ENCODE data around the gene LDB3.

LDB3 gene

GRCh38 chr10:86671985-86672710 is 3.8 kb downstream of the LDB3 start:
- Histone ChIP-seq H3K4me3 (peak overlapping the region; percentile 51 to 61), H3K27ac (peak overlapping the region; percentile 81 to 89), H3K9me3 (no peaks in the 10 kb centered on the region), H3K36me3 (no peaks in the 10 kb centered on the region), H3K27me3 (no peaks in the 10 kb centered on the region), H3K4me1 (peaks cover 0 to 93% (median 81%) of the 10 kb centered on the region in 4 donors)
- peak; percentile 39 to 88 for DNase-seq
- TF ChIP-seq, protein P1, sequence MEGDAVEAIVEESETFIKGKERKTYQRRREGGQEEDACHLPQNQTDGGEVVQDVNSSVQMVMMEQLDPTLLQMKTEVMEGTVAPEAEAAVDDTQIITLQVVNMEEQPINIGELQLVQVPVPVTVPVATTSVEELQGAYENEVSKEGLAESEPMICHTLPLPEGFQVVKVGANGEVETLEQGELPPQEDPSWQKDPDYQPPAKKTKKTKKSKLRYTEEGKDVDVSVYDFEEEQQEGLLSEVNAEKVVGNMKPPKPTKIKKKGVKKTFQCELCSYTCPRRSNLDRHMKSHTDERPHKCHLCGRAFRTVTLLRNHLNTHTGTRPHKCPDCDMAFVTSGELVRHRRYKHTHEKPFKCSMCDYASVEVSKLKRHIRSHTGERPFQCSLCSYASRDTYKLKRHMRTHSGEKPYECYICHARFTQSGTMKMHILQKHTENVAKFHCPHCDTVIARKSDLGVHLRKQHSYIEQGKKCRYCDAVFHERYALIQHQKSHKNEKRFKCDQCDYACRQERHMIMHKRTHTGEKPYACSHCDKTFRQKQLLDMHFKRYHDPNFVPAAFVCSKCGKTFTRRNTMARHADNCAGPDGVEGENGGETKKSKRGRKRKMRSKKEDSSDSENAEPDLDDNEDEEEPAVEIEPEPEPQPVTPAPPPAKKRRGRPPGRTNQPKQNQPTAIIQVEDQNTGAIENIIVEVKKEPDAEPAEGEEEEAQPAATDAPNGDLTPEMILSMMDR (IDR thresholded peaks at IDR 0.05): no peak
- intact Hi-C loops (cut with DNase I; ENCODE audit: low total_unique reads): no loop called here

DNA sequence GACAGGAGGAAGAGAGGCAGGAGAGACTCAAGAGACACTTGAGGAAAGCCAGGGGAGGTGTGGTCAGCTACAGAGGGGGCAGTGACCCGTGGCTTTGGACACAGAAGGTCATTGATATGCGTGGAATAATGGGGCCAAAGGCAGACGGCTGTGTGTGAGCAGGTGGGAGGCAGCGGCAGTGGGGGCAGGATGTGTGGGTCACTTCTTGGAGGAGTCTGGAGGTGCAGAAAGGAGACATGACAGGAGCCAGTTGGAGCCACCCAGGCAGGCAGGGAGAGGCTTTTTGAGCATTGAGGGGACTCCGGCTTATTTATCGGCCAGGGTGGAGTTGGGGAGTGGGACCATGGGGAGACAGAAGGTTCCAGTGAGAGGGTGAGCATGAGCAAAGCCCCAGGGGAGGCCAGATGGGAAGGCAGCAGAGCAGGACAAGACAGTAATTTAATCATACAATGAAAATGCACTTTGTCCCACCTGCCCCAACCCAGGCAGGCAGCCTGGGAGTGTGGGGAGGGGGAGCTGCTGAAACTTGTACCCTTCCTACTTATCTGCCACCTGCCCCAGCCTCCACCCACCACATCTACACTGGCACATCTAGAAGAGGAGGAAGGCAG is 5.0 kb downstream of the LDB3 start:
- DNase-seq: no peak
- peak overlapping the region; percentile 51 to 61 for H3K4me3 ChIP-seq
- H3K9me3 ChIP-seq: no peaks in the 10 kb centered on the region
- H3K27ac ChIP-seq: peak overlapping the region; percentile 81 to 89
- TF ChIP-seq, protein P1 (IDR thresholded peaks at IDR 0.05): no peak
- intact Hi-C loops (cut with DNase I; ENCODE audit: low total_unique reads): no loop called here
- no peaks in the 10 kb centered on the region for H3K36me3 ChIP-seq
- H3K4me1 ChIP-seq: peaks cover 0 to 95% (median 75%) of the 10 kb centered on the region in 4 donors
- H3K27me3 ChIP-seq: no peaks in the 10 kb centered on the region

DNA sequence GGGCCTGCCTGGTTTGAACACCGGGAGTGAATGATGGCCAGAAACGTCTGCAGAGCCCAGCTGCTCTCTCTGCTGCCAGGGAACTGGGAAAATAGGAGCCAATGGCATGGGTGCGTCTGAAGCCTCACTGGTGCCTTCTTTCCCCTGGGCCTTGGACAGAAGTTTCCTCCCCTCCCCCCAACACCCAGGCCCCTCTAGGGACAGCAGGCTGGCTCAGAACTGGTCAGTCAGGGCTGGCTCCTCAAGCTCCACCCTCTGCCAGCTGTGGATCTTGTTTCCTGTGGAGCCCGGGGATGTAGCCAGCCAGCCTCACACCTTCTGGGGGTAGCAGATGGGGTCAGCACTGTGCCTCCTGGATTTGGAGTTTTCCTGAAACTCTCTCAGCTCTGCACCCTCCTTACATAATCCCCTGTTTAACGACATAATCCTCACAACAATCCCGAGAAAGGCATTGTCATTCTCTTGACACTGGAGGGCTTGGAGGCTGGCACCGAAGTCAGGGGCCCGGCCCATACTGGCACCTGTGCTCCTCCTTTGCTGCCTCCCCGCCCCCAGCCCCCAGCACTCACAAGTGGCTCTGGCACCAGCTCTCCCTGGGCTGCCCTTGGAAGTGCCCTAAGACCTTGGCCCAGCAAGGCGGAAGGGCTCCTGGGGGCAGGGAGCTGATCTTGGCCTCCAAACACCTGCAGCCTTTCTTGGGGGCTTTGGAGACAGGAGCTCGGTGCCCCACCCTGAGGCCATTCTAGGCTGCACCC is 5.7 kb downstream of the LDB3 start:
- intact Hi-C loops (cut with DNase I; ENCODE audit: low total_unique reads): no loop called here
- no peaks in the 10 kb centered on the region for H3K9me3 ChIP-seq
- DNase-seq: peak; percentile 65 to 95
- H3K4me1 ChIP-seq: peaks cover 0 to 98% (median 75%) of the 10 kb centered on the region in 4 donors
- H3K36me3 ChIP-seq: no peaks in the 10 kb centered on the region
- no peaks in the 10 kb centered on the region for H3K27me3 ChIP-seq
- H3K4me3 ChIP-seq: peak overlapping the region; percentile 51 to 61
- TF ChIP-seq, protein P1 (IDR thresholded peaks at IDR 0.05): no peak
- peak overlapping the region; percentile 81 to 89 for H3K27ac ChIP-seq

DNA sequence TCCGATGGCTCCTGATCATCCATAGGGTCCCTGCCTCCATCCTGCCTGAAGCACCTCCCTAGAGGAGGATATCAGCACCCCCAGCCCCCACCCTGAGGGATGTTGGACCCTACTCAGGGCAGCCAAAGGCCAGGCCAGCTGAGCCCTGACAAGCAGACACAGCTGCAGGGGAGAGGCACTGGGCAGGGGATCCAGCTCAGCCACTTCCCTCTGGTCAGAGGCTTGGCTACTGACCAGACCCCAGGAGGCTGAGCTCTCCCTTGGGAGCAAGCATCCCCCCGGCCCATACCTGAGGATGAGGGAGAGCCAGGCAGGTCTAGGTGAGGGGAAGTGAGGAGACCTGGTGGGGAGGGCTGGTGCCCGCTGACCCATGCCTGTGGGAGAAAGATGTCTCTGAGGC is 6.6 kb downstream of the LDB3 start:
- H3K27ac ChIP-seq: peak overlapping the region; percentile 81 to 89
- TF ChIP-seq, protein P1 (IDR thresholded peaks at IDR 0.05): no peak
- H3K4me3 ChIP-seq: no peak overlapping the region
- intact Hi-C loops (cut with DNase I; ENCODE audit: low total_unique reads): no loop called here
- no peaks in the 10 kb centered on the region for H3K9me3 ChIP-seq
- DNase-seq: no peak
- H3K27me3 ChIP-seq: no peaks in the 10 kb centered on the region
- H3K4me1 ChIP-seq: peaks cover 0 to 97% (median 75%) of the 10 kb centered on the region in 4 donors
- H3K36me3 ChIP-seq: peaks cover 0 to 1% (median 0%) of the 10 kb centered on the region in 3 donors

GRCh38 chr10:86677374-86677773 is 9.1 kb downstream of the LDB3 start:
- peaks cover 0 to 97% (median 74%) of the 10 kb centered on the region in 4 donors for H3K4me1 ChIP-seq
- intact Hi-C loops (cut with DNase I; ENCODE audit: low total_unique reads): no loop called here
- no peak for DNase-seq
- peaks cover 11 to 15% (median 14%) of the 10 kb centered on the region in 3 donors for H3K36me3 ChIP-seq
- H3K27me3 ChIP-seq: no peaks in the 10 kb centered on the region
- H3K27ac ChIP-seq: peak overlapping the region; percentile 81 to 89
- no peaks in the 10 kb centered on the region for H3K9me3 ChIP-seq
- no peak overlapping the region for H3K4me3 ChIP-seq
- TF ChIP-seq, protein P1 (IDR thresholded peaks at IDR 0.05): no peak
